Measurements from ENCODE around the gene ANAPC15. TPM values are rescaled to one million over a fixed set of nuclear protein-coding genes. Genes with fewer than 3 reads are reported as not detected.

Gene ANAPC15
- total RNA-seq, 1 experiment from 2014 or later = 75.4 TPM

DNA sequence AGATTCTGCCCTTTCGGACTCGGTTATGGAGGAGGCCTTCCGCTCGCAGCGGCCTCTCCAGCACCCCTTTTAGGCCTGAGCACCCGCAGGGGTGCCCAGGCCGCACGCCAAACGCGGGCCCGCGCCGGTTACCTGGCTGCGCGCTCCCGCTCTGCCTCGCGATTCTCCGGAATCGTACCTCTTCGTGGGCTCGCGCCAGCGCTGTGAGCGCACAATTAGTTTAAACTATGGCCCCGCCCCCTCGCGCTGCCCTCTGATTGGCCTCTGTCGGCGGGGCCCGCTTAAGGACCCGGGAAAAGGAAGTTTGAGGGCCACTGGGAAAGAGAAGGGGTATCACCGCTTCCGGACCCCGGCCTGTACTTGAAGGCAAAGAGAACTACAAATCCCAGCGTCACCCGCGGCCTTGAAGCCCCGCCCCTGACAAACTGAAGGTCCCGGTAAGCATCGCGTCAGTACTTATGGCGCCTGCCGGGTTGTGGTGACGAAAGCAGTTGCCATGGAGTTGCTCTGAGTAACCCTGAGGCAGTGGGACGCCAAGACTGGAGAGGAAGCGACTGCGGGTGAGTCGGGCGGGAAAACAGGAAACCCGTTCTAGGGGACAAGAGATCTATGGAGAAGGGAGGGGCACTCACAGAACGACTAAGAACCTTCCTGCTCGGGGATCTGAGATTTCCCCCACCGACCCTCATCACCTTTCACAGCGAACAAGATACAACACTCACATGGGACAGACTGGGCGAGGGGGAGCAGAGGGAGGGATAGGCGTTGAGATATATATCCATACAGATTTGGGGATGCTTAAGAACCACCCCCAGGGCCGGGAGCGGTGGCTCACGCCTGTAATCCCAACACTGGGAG lies 31.9 kb downstream of the ANAPC15 start, which contains the start of the genes LRRC51 and NUMA1 (continued):
- TF ChIP-seq E2F4 (CRISPR knock-in tag; IDR thresholded peaks at IDR 0.05; ENCODE audit: borderline replicate concordance, low read depth) (peak; percentile 74; the same call in 1 of the 2 replicates), TEAD4 (CRISPR knock-in tag; IDR thresholded peaks at IDR 0.05) (no peak), GRHL2 (CRISPR knock-in tag; IDR thresholded peaks at IDR 0.05; ENCODE audit: insufficient replicate concordance, severe bottlenecking) (no peak), CDX4 (CRISPR knock-in tag; IDR thresholded peaks at IDR 0.05; ENCODE audit: borderline replicate concordance) (no peak), HMGA2 (CRISPR knock-in tag; IDR thresholded peaks at IDR 0.05) (no peak), ZNF396 (CRISPR knock-in tag; IDR thresholded peaks at IDR 0.05; ENCODE audit: borderline replicate concordance) (no peak), ZBTB21 (CRISPR knock-in tag; IDR thresholded peaks at IDR 0.05; ENCODE audit: borderline replicate concordance) (peak; percentile 94), FOXJ3 (CRISPR knock-in tag; IDR thresholded peaks at IDR 0.05; ENCODE audit: borderline replicate concordance) (no peak), SP1 (CRISPR knock-in tag; conservative IDR thresholded peaks at IDR 0.05) (peak; percentile 92), JUN (CRISPR knock-in tag; IDR thresholded peaks at IDR 0.05) (no peak), ZNF263 (CRISPR knock-in tag; IDR thresholded peaks at IDR 0.05; ENCODE audit: low read depth) (no peak), FOXP4 (CRISPR knock-in tag; IDR thresholded peaks at IDR 0.05) (no peak), CREB1 (CRISPR knock-in tag; IDR thresholded peaks at IDR 0.05) (no peak), ATF6 (CRISPR knock-in tag; IDR thresholded peaks at IDR 0.05) (no peak), NFATC4 (CRISPR knock-in tag; IDR thresholded peaks at IDR 0.05) (no peak), USF1 (CRISPR knock-in tag; IDR thresholded peaks at IDR 0.05) (no peak), OVOL2 (CRISPR knock-in tag; IDR thresholded peaks at IDR 0.05; ENCODE audit: borderline replicate concordance) (no peak)
- TF ChIP-seq, protein P1, sequence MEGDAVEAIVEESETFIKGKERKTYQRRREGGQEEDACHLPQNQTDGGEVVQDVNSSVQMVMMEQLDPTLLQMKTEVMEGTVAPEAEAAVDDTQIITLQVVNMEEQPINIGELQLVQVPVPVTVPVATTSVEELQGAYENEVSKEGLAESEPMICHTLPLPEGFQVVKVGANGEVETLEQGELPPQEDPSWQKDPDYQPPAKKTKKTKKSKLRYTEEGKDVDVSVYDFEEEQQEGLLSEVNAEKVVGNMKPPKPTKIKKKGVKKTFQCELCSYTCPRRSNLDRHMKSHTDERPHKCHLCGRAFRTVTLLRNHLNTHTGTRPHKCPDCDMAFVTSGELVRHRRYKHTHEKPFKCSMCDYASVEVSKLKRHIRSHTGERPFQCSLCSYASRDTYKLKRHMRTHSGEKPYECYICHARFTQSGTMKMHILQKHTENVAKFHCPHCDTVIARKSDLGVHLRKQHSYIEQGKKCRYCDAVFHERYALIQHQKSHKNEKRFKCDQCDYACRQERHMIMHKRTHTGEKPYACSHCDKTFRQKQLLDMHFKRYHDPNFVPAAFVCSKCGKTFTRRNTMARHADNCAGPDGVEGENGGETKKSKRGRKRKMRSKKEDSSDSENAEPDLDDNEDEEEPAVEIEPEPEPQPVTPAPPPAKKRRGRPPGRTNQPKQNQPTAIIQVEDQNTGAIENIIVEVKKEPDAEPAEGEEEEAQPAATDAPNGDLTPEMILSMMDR (IDR thresholded peaks at IDR 0.05) = no peak
- TF ChIP-seq, protein P2, sequence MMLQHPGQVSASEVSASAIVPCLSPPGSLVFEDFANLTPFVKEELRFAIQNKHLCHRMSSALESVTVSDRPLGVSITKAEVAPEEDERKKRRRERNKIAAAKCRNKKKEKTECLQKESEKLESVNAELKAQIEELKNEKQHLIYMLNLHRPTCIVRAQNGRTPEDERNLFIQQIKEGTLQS (CRISPR knock-in tag; conservative IDR thresholded peaks at IDR 0.05) = no peak
- TF ChIP-seq, protein P3, sequence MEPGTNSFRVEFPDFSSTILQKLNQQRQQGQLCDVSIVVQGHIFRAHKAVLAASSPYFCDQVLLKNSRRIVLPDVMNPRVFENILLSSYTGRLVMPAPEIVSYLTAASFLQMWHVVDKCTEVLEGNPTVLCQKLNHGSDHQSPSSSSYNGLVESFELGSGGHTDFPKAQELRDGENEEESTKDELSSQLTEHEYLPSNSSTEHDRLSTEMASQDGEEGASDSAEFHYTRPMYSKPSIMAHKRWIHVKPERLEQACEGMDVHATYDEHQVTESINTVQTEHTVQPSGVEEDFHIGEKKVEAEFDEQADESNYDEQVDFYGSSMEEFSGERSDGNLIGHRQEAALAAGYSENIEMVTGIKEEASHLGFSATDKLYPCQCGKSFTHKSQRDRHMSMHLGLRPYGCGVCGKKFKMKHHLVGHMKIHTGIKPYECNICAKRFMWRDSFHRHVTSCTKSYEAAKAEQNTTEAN (CRISPR knock-in tag; IDR thresholded peaks at IDR 0.05) = 0 out of 2 replicates have a peak, but pooled peaks have one; percentile 49
- TF ChIP-seq, protein P4, sequence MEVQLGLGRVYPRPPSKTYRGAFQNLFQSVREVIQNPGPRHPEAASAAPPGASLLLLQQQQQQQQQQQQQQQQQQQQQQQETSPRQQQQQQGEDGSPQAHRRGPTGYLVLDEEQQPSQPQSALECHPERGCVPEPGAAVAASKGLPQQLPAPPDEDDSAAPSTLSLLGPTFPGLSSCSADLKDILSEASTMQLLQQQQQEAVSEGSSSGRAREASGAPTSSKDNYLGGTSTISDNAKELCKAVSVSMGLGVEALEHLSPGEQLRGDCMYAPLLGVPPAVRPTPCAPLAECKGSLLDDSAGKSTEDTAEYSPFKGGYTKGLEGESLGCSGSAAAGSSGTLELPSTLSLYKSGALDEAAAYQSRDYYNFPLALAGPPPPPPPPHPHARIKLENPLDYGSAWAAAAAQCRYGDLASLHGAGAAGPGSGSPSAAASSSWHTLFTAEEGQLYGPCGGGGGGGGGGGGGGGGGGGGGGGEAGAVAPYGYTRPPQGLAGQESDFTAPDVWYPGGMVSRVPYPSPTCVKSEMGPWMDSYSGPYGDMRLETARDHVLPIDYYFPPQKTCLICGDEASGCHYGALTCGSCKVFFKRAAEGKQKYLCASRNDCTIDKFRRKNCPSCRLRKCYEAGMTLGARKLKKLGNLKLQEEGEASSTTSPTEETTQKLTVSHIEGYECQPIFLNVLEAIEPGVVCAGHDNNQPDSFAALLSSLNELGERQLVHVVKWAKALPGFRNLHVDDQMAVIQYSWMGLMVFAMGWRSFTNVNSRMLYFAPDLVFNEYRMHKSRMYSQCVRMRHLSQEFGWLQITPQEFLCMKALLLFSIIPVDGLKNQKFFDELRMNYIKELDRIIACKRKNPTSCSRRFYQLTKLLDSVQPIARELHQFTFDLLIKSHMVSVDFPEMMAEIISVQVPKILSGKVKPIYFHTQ (CRISPR knock-in tag; IDR thresholded peaks at IDR 0.05) = no peak
- TF ChIP-seq, protein P5, sequence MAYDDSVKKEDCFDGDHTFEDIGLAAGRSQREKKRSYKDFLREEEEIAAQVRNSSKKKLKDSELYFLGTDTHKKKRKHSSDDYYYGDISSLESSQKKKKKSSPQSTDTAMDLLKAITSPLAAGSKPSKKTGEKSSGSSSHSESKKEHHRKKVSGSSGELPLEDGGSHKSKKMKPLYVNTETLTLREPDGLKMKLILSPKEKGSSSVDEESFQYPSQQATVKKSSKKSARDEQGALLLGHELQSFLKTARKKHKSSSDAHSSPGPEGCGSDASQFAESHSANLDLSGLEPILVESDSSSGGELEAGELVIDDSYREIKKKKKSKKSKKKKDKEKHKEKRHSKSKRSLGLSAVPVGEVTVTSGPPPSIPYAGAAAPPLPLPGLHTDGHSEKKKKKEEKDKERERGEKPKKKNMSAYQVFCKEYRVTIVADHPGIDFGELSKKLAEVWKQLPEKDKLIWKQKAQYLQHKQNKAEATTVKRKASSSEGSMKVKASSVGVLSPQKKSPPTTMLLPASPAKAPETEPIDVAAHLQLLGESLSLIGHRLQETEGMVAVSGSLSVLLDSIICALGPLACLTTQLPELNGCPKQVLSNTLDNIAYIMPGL (CRISPR knock-in tag; IDR thresholded peaks at IDR 0.05) = no peak

Data from WTC11 (cell line).